Measurements from ENCODE around the gene ATAD1. TPM values are rescaled to one million over a fixed set of nuclear protein-coding genes. Genes with fewer than 3 reads are reported as not detected.

Gene ATAD1
- total and polyA plus RNA-seq, 2 of the 8 experiments (the other 6 are each of a cell fraction or from before 2014, with no cell fraction given), result 8.9 to 35.3 TPM

GRCh38 chr10:87720665-87721064 lies 97.4 kb downstream of the ATAD1 start (continued):
- TF ChIP-seq FOSL1 (IDR thresholded peaks at IDR 0.05; ENCODE audit: insufficient read depth, low read depth, low read length) (no peak), CBX8 (IDR thresholded peaks at IDR 0.05; ENCODE audit: borderline replicate concordance, low read depth, low read length) (no peak), TAF1 (IDR thresholded peaks at IDR 0.05; ENCODE audit: low read depth, low read length) (no peak), GTF2F1 (IDR thresholded peaks at IDR 0.05; ENCODE audit: borderline replicate concordance, low read depth, low read length) (no peak)

All from H1 (cell line).